ENCODE measurements around the gene HSD17B8. TPM values are rescaled to one million over a fixed set of nuclear protein-coding genes. Genes with fewer than 3 reads are reported as not detected.

HSD17B8 gene
- total RNA-seq, 1 experiment from 2014 or later: 7.4 TPM

DNA sequence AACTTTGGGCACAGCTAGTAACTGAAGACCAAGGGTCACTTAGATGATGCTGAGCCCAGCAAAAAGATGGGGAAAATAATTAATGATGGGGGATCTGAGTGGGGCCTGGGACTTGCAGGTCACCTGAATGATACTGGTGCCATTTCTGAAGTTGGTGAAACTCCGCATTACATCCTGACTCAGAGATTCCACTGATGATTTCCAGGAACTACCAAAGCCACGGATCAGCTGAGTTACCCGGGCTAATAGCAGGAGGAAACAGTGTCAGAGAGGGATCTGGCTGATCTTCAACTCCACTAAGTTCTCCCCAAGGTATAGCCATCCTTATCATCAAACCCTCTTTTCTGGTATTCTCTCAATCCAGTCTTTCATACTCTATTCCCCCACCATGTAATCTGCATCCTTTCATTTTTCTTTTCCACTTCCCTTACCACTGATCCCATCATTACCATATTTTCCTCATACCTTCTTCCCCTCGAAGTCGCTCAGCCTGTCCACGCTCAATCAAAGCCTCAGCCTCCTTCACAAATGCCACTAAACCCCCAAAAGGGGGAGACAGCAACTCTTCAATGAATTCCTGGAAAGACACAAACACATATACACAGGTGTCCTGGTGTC lies 47.0 kb downstream of the HSD17B8 start:
- ChIA-PET POLR2A (interaction anchor here (1.2 kb wide), 1 partner anchor 10 kb away, joined by 4 read pairs; no protein-coding TSS in a partner anchor), CTCF (no interaction called here)
- TF ChIP-seq SIN3A (IDR thresholded peaks at IDR 0.05; ENCODE audit: borderline replicate concordance, insufficient read depth, low read depth, low read length) (no peak), TCF7L2 (IDR thresholded peaks at IDR 0.05; ENCODE audit: low read depth, low read length) (no peak), POLR2AphosphoS5 (IDR thresholded peaks at IDR 0.05; ENCODE audit: low read depth, low read length) (no peak)
- TF ChIP-seq, protein P1, sequence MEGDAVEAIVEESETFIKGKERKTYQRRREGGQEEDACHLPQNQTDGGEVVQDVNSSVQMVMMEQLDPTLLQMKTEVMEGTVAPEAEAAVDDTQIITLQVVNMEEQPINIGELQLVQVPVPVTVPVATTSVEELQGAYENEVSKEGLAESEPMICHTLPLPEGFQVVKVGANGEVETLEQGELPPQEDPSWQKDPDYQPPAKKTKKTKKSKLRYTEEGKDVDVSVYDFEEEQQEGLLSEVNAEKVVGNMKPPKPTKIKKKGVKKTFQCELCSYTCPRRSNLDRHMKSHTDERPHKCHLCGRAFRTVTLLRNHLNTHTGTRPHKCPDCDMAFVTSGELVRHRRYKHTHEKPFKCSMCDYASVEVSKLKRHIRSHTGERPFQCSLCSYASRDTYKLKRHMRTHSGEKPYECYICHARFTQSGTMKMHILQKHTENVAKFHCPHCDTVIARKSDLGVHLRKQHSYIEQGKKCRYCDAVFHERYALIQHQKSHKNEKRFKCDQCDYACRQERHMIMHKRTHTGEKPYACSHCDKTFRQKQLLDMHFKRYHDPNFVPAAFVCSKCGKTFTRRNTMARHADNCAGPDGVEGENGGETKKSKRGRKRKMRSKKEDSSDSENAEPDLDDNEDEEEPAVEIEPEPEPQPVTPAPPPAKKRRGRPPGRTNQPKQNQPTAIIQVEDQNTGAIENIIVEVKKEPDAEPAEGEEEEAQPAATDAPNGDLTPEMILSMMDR (IDR thresholded peaks at IDR 0.05): no peak
- TF ChIP-seq, protein P2, sequence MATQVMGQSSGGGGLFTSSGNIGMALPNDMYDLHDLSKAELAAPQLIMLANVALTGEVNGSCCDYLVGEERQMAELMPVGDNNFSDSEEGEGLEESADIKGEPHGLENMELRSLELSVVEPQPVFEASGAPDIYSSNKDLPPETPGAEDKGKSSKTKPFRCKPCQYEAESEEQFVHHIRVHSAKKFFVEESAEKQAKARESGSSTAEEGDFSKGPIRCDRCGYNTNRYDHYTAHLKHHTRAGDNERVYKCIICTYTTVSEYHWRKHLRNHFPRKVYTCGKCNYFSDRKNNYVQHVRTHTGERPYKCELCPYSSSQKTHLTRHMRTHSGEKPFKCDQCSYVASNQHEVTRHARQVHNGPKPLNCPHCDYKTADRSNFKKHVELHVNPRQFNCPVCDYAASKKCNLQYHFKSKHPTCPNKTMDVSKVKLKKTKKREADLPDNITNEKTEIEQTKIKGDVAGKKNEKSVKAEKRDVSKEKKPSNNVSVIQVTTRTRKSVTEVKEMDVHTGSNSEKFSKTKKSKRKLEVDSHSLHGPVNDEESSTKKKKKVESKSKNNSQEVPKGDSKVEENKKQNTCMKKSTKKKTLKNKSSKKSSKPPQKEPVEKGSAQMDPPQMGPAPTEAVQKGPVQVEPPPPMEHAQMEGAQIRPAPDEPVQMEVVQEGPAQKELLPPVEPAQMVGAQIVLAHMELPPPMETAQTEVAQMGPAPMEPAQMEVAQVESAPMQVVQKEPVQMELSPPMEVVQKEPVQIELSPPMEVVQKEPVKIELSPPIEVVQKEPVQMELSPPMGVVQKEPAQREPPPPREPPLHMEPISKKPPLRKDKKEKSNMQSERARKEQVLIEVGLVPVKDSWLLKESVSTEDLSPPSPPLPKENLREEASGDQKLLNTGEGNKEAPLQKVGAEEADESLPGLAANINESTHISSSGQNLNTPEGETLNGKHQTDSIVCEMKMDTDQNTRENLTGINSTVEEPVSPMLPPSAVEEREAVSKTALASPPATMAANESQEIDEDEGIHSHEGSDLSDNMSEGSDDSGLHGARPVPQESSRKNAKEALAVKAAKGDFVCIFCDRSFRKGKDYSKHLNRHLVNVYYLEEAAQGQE (IDR thresholded peaks at IDR 0.05; ENCODE audit: insufficient read depth in 1 of 2, low read depth in 2 of 2, low read length in 1 of 2): no peak
- peaks cover 14% of the 10 kb centered on the region for H3K4me1 ChIP-seq (ENCODE audit: control insufficient read depth, insufficient read depth, low read length)
- TSS peak; percentile 44 for BruUV-seq (replicated peaks)
- H3K36me3 ChIP-seq (ENCODE audit: control insufficient read depth, insufficient read depth, low read length): peaks cover 4% of the 10 kb centered on the region; the same call in 1 of the 2 replicates
- H3K4me3 ChIP-seq (ENCODE audit: low read depth in 2 of 2, low read length in 2 of 2): no peak overlapping the region
- DNase-seq (ENCODE audit: low read depth, low spot score) (no peak), ATAC-seq (no peak)
- H3K27ac ChIP-seq (ENCODE audit: low read length): no peak overlapping the region; the same call in 1 of the 2 replicates
- intact Hi-C loops (cut with micrococcal nuclease; ENCODE audit: unreplicated experiment): no loop called here
- H3K27me3 ChIP-seq (ENCODE audit: control insufficient read depth, insufficient read depth, low read length): no peaks in the 10 kb centered on the region
- no peaks in the 10 kb centered on the region for H3K9me3 ChIP-seq (ENCODE audit: control insufficient read depth, insufficient read depth, low read depth, low read length)
- in situ Hi-C loops (cut with HindIII; ENCODE audit: low pct_unique_long_range_greater_than_20kb, low sequenced_read_pairs): no loop called here

DNA sequence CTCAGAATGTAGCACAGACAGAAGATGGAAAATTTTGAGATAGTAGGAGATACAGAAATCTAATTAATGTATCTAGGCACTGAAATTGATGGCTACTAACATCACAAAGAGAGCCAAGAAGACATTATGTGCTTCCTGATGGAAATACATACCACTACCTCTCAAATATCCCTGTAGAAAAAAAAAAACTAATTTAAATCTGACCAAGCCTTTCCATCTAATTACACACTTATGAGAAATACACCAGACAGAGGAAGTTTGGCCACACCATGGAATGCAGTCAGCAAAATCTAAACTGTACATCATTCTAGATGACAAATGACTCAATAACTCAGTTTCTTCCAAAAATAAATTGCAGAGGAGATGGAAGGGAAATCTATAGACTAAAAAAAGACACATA lies 48.3 kb downstream of the HSD17B8 start:
- intact Hi-C loops (cut with micrococcal nuclease; ENCODE audit: unreplicated experiment) (no loop called here), in situ Hi-C loops (cut with HindIII; ENCODE audit: low pct_unique_long_range_greater_than_20kb, low sequenced_read_pairs) (no loop called here)
- no peak overlapping the region for H3K27ac ChIP-seq (ENCODE audit: low read length)
- POLR2A ChIA-PET: no interaction called here
- H3K9me3 ChIP-seq (ENCODE audit: control insufficient read depth, insufficient read depth, low read depth, low read length): no peaks in the 10 kb centered on the region
- CTCF ChIA-PET: no interaction called here
- H3K4me3 ChIP-seq (ENCODE audit: low read depth in 2 of 2, low read length in 2 of 2): no peak overlapping the region
- H3K36me3 ChIP-seq (ENCODE audit: control insufficient read depth, insufficient read depth, low read length): peaks cover 4% of the 10 kb centered on the region; the same call in 1 of the 2 replicates
- DNase-seq (ENCODE audit: low read depth, low spot score) (no peak), ATAC-seq (no peak)
- no TSS peak for BruUV-seq (replicated peaks)
- TF ChIP-seq, protein P1 (IDR thresholded peaks at IDR 0.05): no peak
- TF ChIP-seq POLR2AphosphoS5 (IDR thresholded peaks at IDR 0.05; ENCODE audit: low read depth, low read length) (no peak), TCF7L2 (IDR thresholded peaks at IDR 0.05; ENCODE audit: low read depth, low read length) (no peak), SIN3A (IDR thresholded peaks at IDR 0.05; ENCODE audit: borderline replicate concordance, insufficient read depth, low read depth, low read length) (no peak)
- TF ChIP-seq, protein P2 (IDR thresholded peaks at IDR 0.05; ENCODE audit: insufficient read depth in 1 of 2, low read depth in 2 of 2, low read length in 1 of 2): no peak
- peaks cover 14% of the 10 kb centered on the region for H3K4me1 ChIP-seq (ENCODE audit: control insufficient read depth, insufficient read depth, low read length)
- H3K27me3 ChIP-seq (ENCODE audit: control insufficient read depth, insufficient read depth, low read length): no peaks in the 10 kb centered on the region
